Natural killer cell (primary cell): Measurements from ENCODE around the gene CREG1. TPM values are rescaled to one million over a fixed set of nuclear protein-coding genes. Genes with fewer than 3 reads are reported as not detected.

Experiments used
- ATAC-seq, 3 donors: fragments of 150-1000 bp in 2 of 3; fragments of 200-7000 bp in 1 of 3; cut with Tn5 transposase; 1 replicate in 1 of 3; 2 replicates in 2 of 3; pipeline ENCODE4 v1.10.0; 2021; ENCODE audit warnings: mild to moderate bottlenecking in 2 of 3, moderate library complexity in 2 of 3
- DNase-seq, 2 donors: peaks; one replicate each; pipeline versions ENCODE4 v3.0.0 to v3.0.0-alpha.2; 2013 to 2021; ENCODE audit warnings: mixed read lengths in 1 of 2
- H3K27ac ChIP-seq: one replicate; pipeline ENCODE4 v1.5.1; 2013; ENCODE audit warnings: mild to moderate bottlenecking, low read length
- H3K27me3 ChIP-seq: one replicate; pipeline ENCODE4 v1.6.1; 2013; ENCODE audit warnings: low read length; ENCODE audit not compliant: control insufficient read depth, insufficient read depth
- H3K36me3 ChIP-seq: one replicate; pipeline ENCODE4 v1.6.1; 2013; ENCODE audit warnings: low read length; ENCODE audit not compliant: control insufficient read depth, insufficient read depth
- H3K4me1 ChIP-seq: one replicate; pipeline ENCODE4 v1.6.1; 2013; ENCODE audit warnings: low read length; ENCODE audit not compliant: control insufficient read depth, insufficient read depth
- H3K4me3 ChIP-seq: one replicate; pipeline ENCODE4 v1.5.1; 2013; ENCODE audit warnings: low read length
- H3K9me3 ChIP-seq: one replicate; pipeline ENCODE4 v1.6.1; 2013; ENCODE audit warnings: low read length; ENCODE audit not compliant: control insufficient read depth, insufficient read depth
- H3K27ac Mint-ChIP-seq, 2 donors: one replicate each; pipeline ENCODE4 v1.8.0; 2022; ENCODE audit warnings: mild to moderate bottlenecking in 2 of 2, mixed read lengths in 2 of 2, moderate library complexity in 1 of 2
- H3K27me3 Mint-ChIP-seq, 2 donors: one replicate each; pipeline ENCODE4 v1.8.0; 2022; ENCODE audit warnings: low read depth in 2 of 2, mixed read lengths in 2 of 2
- H3K36me3 Mint-ChIP-seq: one replicate; pipeline ENCODE4 v1.8.0; 2022; ENCODE audit warnings: mixed read lengths
- H3K4me1 Mint-ChIP-seq, 2 donors: one replicate each; pipeline ENCODE4 v1.8.0; 2022; ENCODE audit warnings: mixed read lengths in 2 of 2
- H3K4me3 Mint-ChIP-seq: one replicate; pipeline ENCODE4 v1.8.0; 2022; ENCODE audit warnings: mild to moderate bottlenecking, moderate library complexity, mixed read lengths
- H3K9me3 Mint-ChIP-seq, 2 donors: one replicate each; pipeline ENCODE4 v1.8.0; 2022; ENCODE audit warnings: mixed read lengths in 2 of 2
- WGBS: methylation state at CpG from one replicate; pipeline ENCODE4 v1.1.7; 2013; ENCODE audit warnings: missing lambda C conversion rate; ENCODE audit not compliant: insufficient coverage; 5-methylcytosine and 5-hydroxymethylcytosine counted together
- intact Hi-C: fragments of 100-400 bp; cut with micrococcal nuclease; formaldehyde crosslinking; loops from one replicate; pipeline ENCODE4 v1.14.2; 2022
- total RNA-seq, 4 donors: library from RNA; stranded (reverse); fragments of 120-200 nt in 1 of 4; gene quantifications; one replicate each; pipeline versions ENCODE4 v1.2.3 to v1.2.4, GENCODE V29; 2013 to 2022
- TF ChIP-seq, protein P1 (sequence below): fragments of 200-600 bp; IDR thresholded peaks from one replicate; pipeline ENCODE4 v1.8.0; 2022; ENCODE audit warnings: antibody characterized with exemption

CREG1 gene
- total RNA-seq, 3 donors from 2014 or later (not counting 1 experiment from before 2014, with no cell fraction given): 6.7 to 15.8 (median 8.9) TPM

- peaks cover 99 to 100% of the 10 kb centered on the region in 2 donors for H3K4me1 Mint-ChIP-seq
- DNase-seq (peak; percentile 9 to 19), ATAC-seq (peak in 1 of 3 donors; percentile 8)
- TF ChIP-seq, protein P1, sequence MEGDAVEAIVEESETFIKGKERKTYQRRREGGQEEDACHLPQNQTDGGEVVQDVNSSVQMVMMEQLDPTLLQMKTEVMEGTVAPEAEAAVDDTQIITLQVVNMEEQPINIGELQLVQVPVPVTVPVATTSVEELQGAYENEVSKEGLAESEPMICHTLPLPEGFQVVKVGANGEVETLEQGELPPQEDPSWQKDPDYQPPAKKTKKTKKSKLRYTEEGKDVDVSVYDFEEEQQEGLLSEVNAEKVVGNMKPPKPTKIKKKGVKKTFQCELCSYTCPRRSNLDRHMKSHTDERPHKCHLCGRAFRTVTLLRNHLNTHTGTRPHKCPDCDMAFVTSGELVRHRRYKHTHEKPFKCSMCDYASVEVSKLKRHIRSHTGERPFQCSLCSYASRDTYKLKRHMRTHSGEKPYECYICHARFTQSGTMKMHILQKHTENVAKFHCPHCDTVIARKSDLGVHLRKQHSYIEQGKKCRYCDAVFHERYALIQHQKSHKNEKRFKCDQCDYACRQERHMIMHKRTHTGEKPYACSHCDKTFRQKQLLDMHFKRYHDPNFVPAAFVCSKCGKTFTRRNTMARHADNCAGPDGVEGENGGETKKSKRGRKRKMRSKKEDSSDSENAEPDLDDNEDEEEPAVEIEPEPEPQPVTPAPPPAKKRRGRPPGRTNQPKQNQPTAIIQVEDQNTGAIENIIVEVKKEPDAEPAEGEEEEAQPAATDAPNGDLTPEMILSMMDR: no peak
- H3K9me3 ChIP-seq: no peaks in the 10 kb centered on the region
- peaks cover 87% of the 10 kb centered on the region for H3K4me1 ChIP-seq
- peak overlapping the region; percentile 77 for H3K4me3 Mint-ChIP-seq
- H3K36me3 Mint-ChIP-seq: peaks cover 42% of the 10 kb centered on the region
- intact Hi-C loops: no loop called here
- peak overlapping the region; percentile 91 to 100 for H3K27ac Mint-ChIP-seq
- H3K27ac ChIP-seq: peak overlapping the region; percentile 97
- no peaks in the 10 kb centered on the region for H3K27me3 ChIP-seq
- peaks cover 79% of the 10 kb centered on the region for H3K36me3 ChIP-seq
- H3K27me3 Mint-ChIP-seq: no peaks in the 10 kb centered on the region
- 73% methylated on average over 12 of the region's 14 CpGs for WGBS
- H3K4me3 ChIP-seq: no peak overlapping the region
- no peaks in the 10 kb centered on the region for H3K9me3 Mint-ChIP-seq
Observed at GRCh38 chr1:167503626-167504466, 49.7 kb downstream of the CREG1 start.

GRCh38 chr1:167502719-167503462 is 50.7 kb downstream of the CREG1 start:
- 34% methylated on average over 4 of the region's 4 CpGs for WGBS
- peaks cover 99 to 100% of the 10 kb centered on the region in 2 donors for H3K4me1 Mint-ChIP-seq
- H3K27me3 Mint-ChIP-seq: no peaks in the 10 kb centered on the region
- no peak overlapping the region for H3K4me3 ChIP-seq
- H3K9me3 Mint-ChIP-seq: no peaks in the 10 kb centered on the region
- H3K4me3 Mint-ChIP-seq: peak overlapping the region; percentile 77
- peaks cover 39% of the 10 kb centered on the region for H3K36me3 Mint-ChIP-seq
- no peaks in the 10 kb centered on the region for H3K9me3 ChIP-seq
- TF ChIP-seq, protein P1: no peak
- peak overlapping the region; percentile 97 for H3K27ac ChIP-seq
- H3K4me1 ChIP-seq: peaks cover 89% of the 10 kb centered on the region
- DNase-seq (peak in 1 of 2 donors; percentile 15), ATAC-seq (no peak)
- peaks cover 79% of the 10 kb centered on the region for H3K36me3 ChIP-seq
- H3K27me3 ChIP-seq: no peaks in the 10 kb centered on the region
- H3K27ac Mint-ChIP-seq: peak overlapping the region; percentile 91 to 100
- intact Hi-C loops: no loop called here

DNA sequence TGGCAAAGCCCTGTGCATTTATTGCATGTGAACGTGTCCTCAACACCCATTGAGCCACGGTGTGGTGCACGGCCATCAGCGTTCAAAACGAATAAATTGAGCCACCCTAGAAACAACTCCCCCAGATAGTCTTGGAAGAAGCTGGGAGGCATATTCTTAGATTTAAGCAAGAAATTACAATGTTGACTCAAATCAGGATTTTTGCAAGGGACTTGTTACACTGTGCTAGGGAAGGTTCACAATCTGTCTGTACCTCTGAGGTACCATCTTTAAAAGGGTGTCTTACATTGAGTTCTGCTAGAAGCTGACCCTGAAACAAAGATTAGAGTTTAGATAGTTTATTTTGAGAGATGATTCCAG is 51.4 kb downstream of the CREG1 start:
- TF ChIP-seq, protein P1: no peak
- 18% methylated on average over 5 of the region's 5 CpGs for WGBS
- H3K4me1 Mint-ChIP-seq: peaks cover 99 to 100% of the 10 kb centered on the region in 2 donors
- peaks cover 79% of the 10 kb centered on the region for H3K36me3 ChIP-seq
- peak overlapping the region; percentile 97 for H3K27ac ChIP-seq
- H3K4me1 ChIP-seq: peaks cover 87% of the 10 kb centered on the region
- peak overlapping the region; percentile 91 to 100 for H3K27ac Mint-ChIP-seq
- no peaks in the 10 kb centered on the region for H3K27me3 Mint-ChIP-seq
- intact Hi-C loops: no loop called here
- DNase-seq (peak in 1 of 2 donors; percentile 15), ATAC-seq (peak in 1 of 3 donors; percentile 5)
- no peaks in the 10 kb centered on the region for H3K9me3 Mint-ChIP-seq
- H3K4me3 ChIP-seq: no peak overlapping the region
- H3K4me3 Mint-ChIP-seq: peak overlapping the region; percentile 77
- H3K9me3 ChIP-seq: no peaks in the 10 kb centered on the region
- H3K36me3 Mint-ChIP-seq: peaks cover 33% of the 10 kb centered on the region
- H3K27me3 ChIP-seq: no peaks in the 10 kb centered on the region
